Measurements from ENCODE around the gene TNC. TPM values are rescaled to one million over a fixed set of nuclear protein-coding genes. Genes with fewer than 3 reads are reported as not detected.

Gene TNC
- total and polyA plus RNA-seq, 2 of the 4 experiments (the other 2 are of a cell fraction), result 192 to 253 TPM

GRCh38 chr9:115058684-115059315 lies 59.2 kb downstream of the TNC start:
- Histone ChIP-seq H3K27ac (ENCODE audit: insufficient read depth, low read length) (peak overlapping the region; percentile 60; the same call in 1 of the 2 replicates), H3K4me1 (ENCODE audit: control insufficient read depth, insufficient read depth, low read length) (peaks cover 17% of the 10 kb centered on the region), H4K8ac (ENCODE audit: low read depth in 2 of 2, low read length in 2 of 2) (no peak overlapping the region), H3K56ac (ENCODE audit: extremely low read depth, insufficient read depth, low read length) (no peak overlapping the region), H3K79me1 (ENCODE audit: low read depth in 1 of 2, low read length in 2 of 2) (peaks cover 6 to 11% of the 10 kb centered on the region in 2 experiments; a peak in 3 of 4 replicates), H3K9me3 (ENCODE audit: control insufficient read depth, insufficient read depth, low read length) (no peaks in the 10 kb centered on the region), H4K91ac (ENCODE audit: insufficient read depth, low read depth, low read length) (no peak overlapping the region), H2BK120ac (ENCODE audit: low read depth, low read length) (no peak overlapping the region), H3K9ac (ENCODE audit: low read depth, low read length) (no peak overlapping the region), H4K5ac (ENCODE audit: low read depth, low read length) (no peak overlapping the region), H3K4me3 (ENCODE audit: insufficient read depth, low read depth, low read length) (no peak overlapping the region), H3K18ac (ENCODE audit: low read depth, low read length) (peak overlapping the region; percentile 60), H2BK5ac (ENCODE audit: low read depth, low read length, poor library complexity, severe bottlenecking) (peak overlapping the region; percentile 52), H3K27me3 (ENCODE audit: control insufficient read depth, insufficient read depth, low read length) (no peaks in the 10 kb centered on the region), H2BK20ac (ENCODE audit: low read depth, low read length) (peak overlapping the region; percentile 45), H4K20me1 (ENCODE audit: insufficient read depth, low read length) (no peaks in the 10 kb centered on the region), H2BK15ac (ENCODE audit: low read depth, low read length) (peak overlapping the region; percentile 49; the same call in 1 of the 3 replicates), H3K14ac (replicated peaks; ENCODE audit: low read depth, low read length) (peak overlapping the region; percentile 58; the same call in 1 of the 2 replicates), H3K4ac (ENCODE audit: low read depth, low read length) (0 out of 2 replicates have a peak overlapping the region, but pooled peaks have one; percentile 6), H2AK5ac (ENCODE audit: low read depth, low read length) (no peak overlapping the region), H3K23ac (ENCODE audit: low read depth, low read length) (0 out of 2 replicates have a peak overlapping the region, but pooled peaks have one; percentile 15), H2AK9ac (replicated peaks; ENCODE audit: low read depth, low read length, poor library complexity) (no peak overlapping the region), H2AFZ (replicated peaks; ENCODE audit: low read length, poor library complexity) (no peak overlapping the region), H3K4me2 (ENCODE audit: low read depth, low read length) (peak overlapping the region; percentile 68), H3K36me3 (ENCODE audit: control insufficient read depth, insufficient read depth, low read length) (peaks cover 42% of the 10 kb centered on the region), H3K9me1 (ENCODE audit: insufficient read depth, low read length) (peaks cover 20% of the 10 kb centered on the region)
- no TSS peak for BruUV-seq (replicated peaks)
- ChIA-PET CTCF (no interaction called here), POLR2A (ENCODE audit: unreplicated experiment) (no interaction called here)
- TF ChIP-seq NFE2L2 (IDR thresholded peaks at IDR 0.05; ENCODE audit: low read depth, low read length) (peak; percentile 57), RCOR1 (IDR thresholded peaks at IDR 0.05; ENCODE audit: insufficient replicate concordance, low read length) (no peak), CHD1 (IDR thresholded peaks at IDR 0.05; ENCODE audit: low read depth, low read length) (no peak), BHLHE40 (IDR thresholded peaks at IDR 0.05; ENCODE audit: low read depth, low read length) (no peak), MAFK (IDR thresholded peaks at IDR 0.05; ENCODE audit: low read depth, low read length) (no peak), RAD21 (IDR thresholded peaks at IDR 0.05; ENCODE audit: low read length) (no peak), CEBPB (IDR thresholded peaks at IDR 0.05; ENCODE audit: low read depth, low read length) (peak; percentile 90), RFX5 (IDR thresholded peaks at IDR 0.05; ENCODE audit: low read depth, low read length) (no peak), FOS (IDR thresholded peaks at IDR 0.05; ENCODE audit: low read depth, low read length) (peak; percentile 69; the same call in 1 of the 2 replicates)
- peak; percentile 83 for DNase-seq
- WGBS, 2 experiments (ENCODE audit: extremely low coverage in 2 of 2, insufficient read length in 1 of 2), result 90% methylated on average over 2 of the region's 6 CpGs; no CpG with 5 or more reads in 1 of the 2 experiments
- in situ Hi-C loops (cut with MboI; ENCODE audit: low sequenced_read_pairs), result no loop called here
- intact Hi-C loops (cut with micrococcal nuclease), result no loop called here
- peak; percentile 83 for ATAC-seq (ENCODE audit: low read depth)
- dilution Hi-C loops (cut with HindIII; ENCODE audit: low sequenced_read_pairs, unreplicated experiment), result no loop called here

All from IMR-90 (cell line).